Peyer's patch (tissue), 4 donors: ENCODE measurements around the gene ZBTB24. TPM values are rescaled to one million over a fixed set of nuclear protein-coding genes. Genes with fewer than 3 reads are reported as not detected.

Source experiments
- DNase-seq, 3 donors: peaks; one replicate each; pipeline ENCODE4 v3.0.0-alpha.2; 2017 to 2019
- H3K27ac ChIP-seq, 4 donors: fragments of 200-600 bp; sonication (generic); one replicate each; pipeline ENCODE4 v1.5.1; 2016 to 2019
- H3K27me3 ChIP-seq, 2 donors: fragments of 200-600 bp; sonication (generic); one replicate each; pipeline ENCODE4 v1.5.1; 2019
- H3K36me3 ChIP-seq, 3 donors: fragments of 200-600 bp; sonication (generic); one replicate each; pipeline ENCODE4 v1.5.1; 2016 to 2019
- H3K4me1 ChIP-seq, 4 donors: fragments of 200-600 bp; sonication (generic); one replicate each; pipeline ENCODE4 v1.5.1; 2016 to 2019
- H3K4me3 ChIP-seq, 4 donors: fragments of 200-600 bp; sonication (generic); 1 replicate in 3 of 4; 2 replicates in 1 of 4; pipeline ENCODE4 v1.5.1; 2016 to 2019; ENCODE audit warnings: mild to moderate bottlenecking in 1 of 4
- H3K9me3 ChIP-seq, 4 donors: fragments of 200-600 bp; sonication (generic); one replicate each; pipeline ENCODE4 v1.5.1; 2016 to 2019; ENCODE audit warnings: mild to moderate bottlenecking in 1 of 4
- POLR2A ChIP-seq, 2 donors: fragments of 450-650 bp; IDR thresholded peaks; one replicate each; pipeline ENCODE4 v1.5.1; 2017; ENCODE audit warnings: antibody characterized with exemption in 2 of 2, mild to moderate bottlenecking in 2 of 2, moderate library complexity in 2 of 2
- total RNA-seq, 4 donors: library from RNA; depleted of rRNA; stranded (reverse); fragments of >200 nt; gene quantifications; one replicate each; pipeline ENCODE4 v1.1.0, GENCODE V29; 2016
- TF ChIP-seq, protein P1 (sequence below), 6 experiments: fragments of 450-650 bp in 4 of 6; fragments of 200-600 bp in 2 of 6; sonication (generic) in 1 of 6; IDR thresholded peaks; one replicate each; pipeline ENCODE4 v1.5.1; 2017 to 2019; ENCODE audit warnings: antibody characterized with exemption in 6 of 6, mild to moderate bottlenecking in 3 of 6, moderate library complexity in 1 of 6

Gene ZBTB24
- total RNA-seq, 4 donors from 2014 or later = 6.7 to 11.6 (median 9.1) TPM

DNA sequence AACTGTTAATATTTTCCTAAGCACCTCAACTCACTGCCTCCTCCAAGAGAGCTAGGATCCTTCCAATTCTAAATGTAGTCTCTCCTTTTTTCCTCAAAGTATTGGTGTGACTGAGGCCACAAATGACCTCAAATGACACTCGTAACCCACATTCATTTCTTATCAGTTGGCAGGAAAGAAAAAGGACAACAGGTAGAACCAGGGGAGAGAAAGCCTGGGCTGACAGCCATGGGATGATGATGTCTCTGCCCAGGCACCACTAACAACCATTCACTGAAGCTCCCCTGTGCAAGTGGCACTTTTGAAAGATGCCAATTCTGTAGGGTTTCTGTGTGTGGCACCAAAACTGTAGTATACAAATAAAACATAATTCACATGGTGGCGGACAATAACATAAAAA, 7.4 kb downstream of the ZBTB24 start:
- DNase-seq = no peak
- peaks cover 0 to 68% (median 0%) of the 10 kb centered on the region in 3 donors for H3K36me3 ChIP-seq
- H3K9me3 ChIP-seq = no peaks in the 10 kb centered on the region
- H3K27ac ChIP-seq = no peak overlapping the region
- peaks cover 0 to 29% (median 20%) of the 10 kb centered on the region in 4 donors for H3K4me1 ChIP-seq
- no peaks in the 10 kb centered on the region for H3K27me3 ChIP-seq
- no peak overlapping the region for H3K4me3 ChIP-seq
- TF ChIP-seq, protein P1, sequence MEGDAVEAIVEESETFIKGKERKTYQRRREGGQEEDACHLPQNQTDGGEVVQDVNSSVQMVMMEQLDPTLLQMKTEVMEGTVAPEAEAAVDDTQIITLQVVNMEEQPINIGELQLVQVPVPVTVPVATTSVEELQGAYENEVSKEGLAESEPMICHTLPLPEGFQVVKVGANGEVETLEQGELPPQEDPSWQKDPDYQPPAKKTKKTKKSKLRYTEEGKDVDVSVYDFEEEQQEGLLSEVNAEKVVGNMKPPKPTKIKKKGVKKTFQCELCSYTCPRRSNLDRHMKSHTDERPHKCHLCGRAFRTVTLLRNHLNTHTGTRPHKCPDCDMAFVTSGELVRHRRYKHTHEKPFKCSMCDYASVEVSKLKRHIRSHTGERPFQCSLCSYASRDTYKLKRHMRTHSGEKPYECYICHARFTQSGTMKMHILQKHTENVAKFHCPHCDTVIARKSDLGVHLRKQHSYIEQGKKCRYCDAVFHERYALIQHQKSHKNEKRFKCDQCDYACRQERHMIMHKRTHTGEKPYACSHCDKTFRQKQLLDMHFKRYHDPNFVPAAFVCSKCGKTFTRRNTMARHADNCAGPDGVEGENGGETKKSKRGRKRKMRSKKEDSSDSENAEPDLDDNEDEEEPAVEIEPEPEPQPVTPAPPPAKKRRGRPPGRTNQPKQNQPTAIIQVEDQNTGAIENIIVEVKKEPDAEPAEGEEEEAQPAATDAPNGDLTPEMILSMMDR (IDR thresholded peaks at IDR 0.05) = no peak
- TF ChIP-seq POLR2A (IDR thresholded peaks at IDR 0.05) = no peak

DNA sequence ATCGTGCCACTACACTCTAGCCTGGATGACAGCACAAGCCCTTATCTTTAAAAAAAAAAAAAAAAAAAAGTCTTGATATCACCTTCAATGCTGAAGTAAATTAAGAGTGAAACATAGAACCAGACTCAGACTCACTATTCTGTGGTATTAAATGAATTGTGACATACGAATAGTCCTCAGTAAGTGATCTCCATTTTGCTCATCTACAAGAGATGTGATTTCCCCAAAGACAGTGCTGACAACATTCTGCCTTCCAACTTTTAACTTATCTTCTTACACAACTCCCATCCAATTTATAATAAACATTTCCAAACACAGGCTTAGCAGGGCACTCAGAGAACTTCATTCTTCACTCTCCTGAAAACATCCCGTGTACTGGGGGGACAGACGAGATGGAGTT, 8.0 kb downstream of the ZBTB24 start:
- H3K36me3 ChIP-seq = peaks cover 0 to 70% (median 0%) of the 10 kb centered on the region in 3 donors
- H3K27me3 ChIP-seq = no peaks in the 10 kb centered on the region
- H3K27ac ChIP-seq = no peak overlapping the region
- DNase-seq = no peak
- H3K4me3 ChIP-seq = no peak overlapping the region
- peaks cover 0 to 23% (median 15%) of the 10 kb centered on the region in 4 donors for H3K4me1 ChIP-seq
- H3K9me3 ChIP-seq = no peaks in the 10 kb centered on the region
- TF ChIP-seq, protein P1 (IDR thresholded peaks at IDR 0.05) = no peak
- no peak for TF ChIP-seq POLR2A (IDR thresholded peaks at IDR 0.05)

- peaks cover 0 to 75% (median 0%) of the 10 kb centered on the region in 3 donors for H3K36me3 ChIP-seq
- H3K9me3 ChIP-seq = no peaks in the 10 kb centered on the region
- peaks cover 0 to 15% (median 7%) of the 10 kb centered on the region in 4 donors for H3K4me1 ChIP-seq
- no peak for DNase-seq
- TF ChIP-seq, protein P1 (IDR thresholded peaks at IDR 0.05) = no peak
- TF ChIP-seq POLR2A (IDR thresholded peaks at IDR 0.05) = no peak
- no peak overlapping the region for H3K4me3 ChIP-seq
- H3K27ac ChIP-seq = no peak overlapping the region
- no peaks in the 10 kb centered on the region for H3K27me3 ChIP-seq
Measured at GRCh38 chr6:109473120-109473519, 9.9 kb downstream of the ZBTB24 start.

- Histone ChIP-seq H3K9me3 (no peaks in the 10 kb centered on the region), H3K4me1 (peaks cover 0 to 11% (median 4%) of the 10 kb centered on the region in 4 donors), H3K27me3 (no peaks in the 10 kb centered on the region), H3K27ac (no peak overlapping the region), H3K36me3 (peaks cover 0 to 77% (median 0%) of the 10 kb centered on the region in 3 donors), H3K4me3 (no peak overlapping the region)
- TF ChIP-seq POLR2A (IDR thresholded peaks at IDR 0.05) = no peak
- TF ChIP-seq, protein P1 (IDR thresholded peaks at IDR 0.05) = no peak
- peak in 1 of 3 donors; percentile 56 for DNase-seq
Measured at GRCh38 chr6:109472132-109472995, 10.7 kb downstream of the ZBTB24 start.

DNA sequence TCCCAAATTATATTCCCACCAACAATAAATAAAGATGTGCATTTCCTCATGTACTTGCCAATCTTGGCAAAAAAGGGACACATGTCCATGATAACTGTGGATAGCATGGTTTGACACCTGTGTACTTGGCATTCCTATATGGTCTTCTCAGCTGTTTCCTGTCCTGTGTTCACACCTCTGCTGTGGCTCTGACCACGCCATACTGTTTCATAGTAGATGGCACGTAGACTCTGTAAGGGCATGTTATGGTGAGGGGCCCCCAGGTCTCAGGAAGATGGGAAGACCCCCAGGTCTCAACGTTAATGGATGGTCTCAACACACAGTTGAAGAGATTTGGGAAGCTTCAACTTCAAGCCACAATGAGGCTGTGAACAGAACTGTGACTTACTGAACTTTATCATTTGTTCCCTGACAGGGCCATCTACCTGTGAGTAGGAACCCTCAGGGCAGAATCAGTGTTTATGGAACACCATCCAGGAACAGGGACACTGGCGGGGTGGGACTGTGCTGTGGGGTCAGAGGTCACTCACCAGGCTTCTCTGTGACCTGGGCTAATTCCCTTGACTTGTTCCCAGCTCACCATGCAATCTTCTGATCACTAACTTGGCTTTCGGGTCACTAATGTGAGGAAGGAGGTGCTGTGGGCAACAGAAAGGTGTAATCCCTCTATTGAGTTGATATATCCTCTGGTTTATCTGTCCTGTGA, 11.8 kb downstream of the ZBTB24 start:
- no peak for TF ChIP-seq POLR2A (IDR thresholded peaks at IDR 0.05)
- TF ChIP-seq, protein P1 (IDR thresholded peaks at IDR 0.05) = no peak
- no peaks in the 10 kb centered on the region for H3K27me3 ChIP-seq
- peaks cover 0 to 10% (median 6%) of the 10 kb centered on the region in 4 donors for H3K4me1 ChIP-seq
- H3K9me3 ChIP-seq = no peaks in the 10 kb centered on the region
- H3K27ac ChIP-seq = no peak overlapping the region
- peaks cover 0 to 81% (median 0%) of the 10 kb centered on the region in 3 donors for H3K36me3 ChIP-seq
- DNase-seq = no peak
- H3K4me3 ChIP-seq = no peak overlapping the region
